PC-9 (cell line): Measurements from ENCODE around the gene FOSL2.

Experiments used
- EZH2 ChIP-seq: fragments of 200-600 bp; sonication (generic); IDR thresholded peaks from 2 replicates; pipeline ENCODE4 v1.8.0; 2017; ENCODE audit warnings: antibody characterized with exemption, low read depth
- TF ChIP-seq, protein P1 (sequence below): fragments of 200-600 bp; sonication (generic); conservative IDR thresholded peaks from 2 replicates; pipeline ENCODE4 v1.6.1; 2017; ENCODE audit warnings: mixed run types, antibody characterized with exemption, mild to moderate bottlenecking, moderate library complexity

DNA sequence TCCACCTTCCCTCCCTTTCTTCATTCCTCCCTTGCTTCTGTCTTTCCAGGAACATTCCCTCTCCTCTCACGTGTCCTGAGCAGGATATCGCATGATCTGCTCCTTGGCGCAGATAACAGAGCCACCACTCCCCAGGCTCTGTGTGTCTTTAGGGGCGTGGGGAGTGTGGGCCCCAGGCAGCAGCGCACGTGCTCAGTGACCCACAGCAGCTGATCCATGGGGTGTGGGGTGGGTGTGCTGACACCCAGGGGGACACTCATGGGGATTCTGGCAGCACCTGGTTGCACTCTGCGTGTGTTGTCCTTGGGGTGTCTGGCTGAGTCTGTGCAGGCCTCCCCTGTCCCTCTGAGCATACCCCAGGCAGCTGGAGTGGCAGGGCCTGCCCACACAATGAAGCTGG is 9.9 kb upstream of the FOSL2 start:
- TF ChIP-seq, protein P1, sequence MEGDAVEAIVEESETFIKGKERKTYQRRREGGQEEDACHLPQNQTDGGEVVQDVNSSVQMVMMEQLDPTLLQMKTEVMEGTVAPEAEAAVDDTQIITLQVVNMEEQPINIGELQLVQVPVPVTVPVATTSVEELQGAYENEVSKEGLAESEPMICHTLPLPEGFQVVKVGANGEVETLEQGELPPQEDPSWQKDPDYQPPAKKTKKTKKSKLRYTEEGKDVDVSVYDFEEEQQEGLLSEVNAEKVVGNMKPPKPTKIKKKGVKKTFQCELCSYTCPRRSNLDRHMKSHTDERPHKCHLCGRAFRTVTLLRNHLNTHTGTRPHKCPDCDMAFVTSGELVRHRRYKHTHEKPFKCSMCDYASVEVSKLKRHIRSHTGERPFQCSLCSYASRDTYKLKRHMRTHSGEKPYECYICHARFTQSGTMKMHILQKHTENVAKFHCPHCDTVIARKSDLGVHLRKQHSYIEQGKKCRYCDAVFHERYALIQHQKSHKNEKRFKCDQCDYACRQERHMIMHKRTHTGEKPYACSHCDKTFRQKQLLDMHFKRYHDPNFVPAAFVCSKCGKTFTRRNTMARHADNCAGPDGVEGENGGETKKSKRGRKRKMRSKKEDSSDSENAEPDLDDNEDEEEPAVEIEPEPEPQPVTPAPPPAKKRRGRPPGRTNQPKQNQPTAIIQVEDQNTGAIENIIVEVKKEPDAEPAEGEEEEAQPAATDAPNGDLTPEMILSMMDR: no peak
- no peak for TF ChIP-seq EZH2
